ENCODE results near the gene TERB1. TPM values are rescaled to one million over a fixed set of nuclear protein-coding genes. Genes with fewer than 3 reads are reported as not detected.

Gene TERB1
- total and polyA plus RNA-seq, 2 donors (not counting 3 experiments of a cell fraction or from before 2014, with no cell fraction given): not detected

- BruUV-seq (replicated peaks): no TSS peak
- POLR2A ChIA-PET: no interaction called here
- peaks cover 32 to 34% of the 10 kb centered on the region in 2 experiments for H3K27me3 ChIP-seq (ENCODE audit: control insufficient read depth in 2 of 2, insufficient read depth in 2 of 2, low read length in 2 of 2)
Observed at GRCh38 chr16:66849021-66849420, 47.6 kb upstream of the TERB1 start.

DNA sequence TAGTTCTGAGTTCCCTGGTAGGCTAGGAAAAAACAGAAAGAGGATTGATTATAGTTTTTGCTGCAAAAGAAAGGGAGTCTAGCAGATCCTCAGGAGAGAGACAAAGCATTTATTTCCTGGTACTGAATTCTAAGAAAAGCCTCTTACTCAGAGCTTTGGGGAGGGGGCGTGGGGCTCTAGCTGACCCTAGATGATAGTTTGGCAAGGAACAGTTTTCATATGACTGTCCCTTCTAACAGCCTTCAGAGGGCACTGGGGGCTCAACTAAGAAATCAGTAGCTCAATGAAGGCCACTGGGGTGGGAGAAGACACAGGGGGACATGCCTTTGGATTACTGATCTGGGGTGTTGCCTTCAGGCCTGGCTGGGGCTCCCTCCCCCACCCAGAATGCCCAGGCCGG is 46.8 kb upstream of the TERB1 start:
- peaks cover 2% of the 10 kb centered on the region for H3K4me1 ChIP-seq (ENCODE audit: control insufficient read depth, extremely low read depth, insufficient read depth, low read length)
- no peaks in the 10 kb centered on the region for H3K9me3 ChIP-seq (replicated peaks; ENCODE audit: control insufficient read depth, insufficient read depth, low read length)
- POLR2A ChIA-PET: no interaction called here
- no peaks in the 10 kb centered on the region for H4K20me1 ChIP-seq (replicated peaks; ENCODE audit: control insufficient read depth, extremely low read depth, insufficient read depth, low read length)
- FAIRE-seq (no peak), DNase-seq (ENCODE audit: low read depth, low spot score) (no peak)
- H3K9me1 ChIP-seq (replicated peaks; ENCODE audit: control insufficient read depth, extremely low read depth, insufficient read depth, low read length): no peaks in the 10 kb centered on the region
- no peak overlapping the region for H3K4me3 ChIP-seq (replicated peaks in 1 of 3; ENCODE audit: insufficient read depth in 1 of 3, low read depth in 1 of 3, low read length in 3 of 3)
- H3K9ac ChIP-seq (replicated peaks; ENCODE audit: extremely low read depth, insufficient read depth, low read length): no peak overlapping the region
- H3K27ac ChIP-seq (ENCODE audit: insufficient read depth, low read depth, low read length): no peak overlapping the region
- dilution Hi-C loops (cut with MboI; ENCODE audit: extremely low pct_ligation_motif_present, low sequenced_read_pairs): no loop called here
- intact Hi-C loops (cut with micrococcal nuclease): no loop called here
- H3K27me3 ChIP-seq (ENCODE audit: control insufficient read depth in 2 of 2, insufficient read depth in 2 of 2, low read length in 2 of 2): peaks cover 41 to 42% of the 10 kb centered on the region in 2 experiments
- no peaks in the 10 kb centered on the region for H3K36me3 ChIP-seq (ENCODE audit: control insufficient read depth in 2 of 2, extremely low read depth in 1 of 2, insufficient read depth in 2 of 2, low read length in 2 of 2)
- TF ChIP-seq CTCF (IDR thresholded peaks at IDR 0.05; ENCODE audit: extremely low read depth in 1 of 2, insufficient read depth in 1 of 2, low read depth in 1 of 2, low read length in 2 of 2) (no peak), POLR2A (IDR thresholded peaks at IDR 0.05; ENCODE audit: low read depth, low read length) (no peak), FOS (IDR thresholded peaks at IDR 0.05; ENCODE audit: borderline replicate concordance, insufficient read depth, low read length) (no peak), EZH2 (IDR thresholded peaks at IDR 0.05; ENCODE audit: borderline replicate concordance, low read depth, low read length, severe bottlenecking) (no peak), GATA2 (IDR thresholded peaks at IDR 0.05; ENCODE audit: insufficient read depth, insufficient read length, low read depth, low read length) (no peak), JUN (IDR thresholded peaks at IDR 0.05; ENCODE audit: borderline replicate concordance, insufficient read depth, insufficient read length, low read depth) (no peak)
- TF ChIP-seq, protein P1, sequence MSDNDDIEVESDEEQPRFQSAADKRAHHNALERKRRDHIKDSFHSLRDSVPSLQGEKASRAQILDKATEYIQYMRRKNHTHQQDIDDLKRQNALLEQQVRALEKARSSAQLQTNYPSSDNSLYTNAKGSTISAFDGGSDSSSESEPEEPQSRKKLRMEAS (IDR thresholded peaks at IDR 0.05; ENCODE audit: insufficient read depth, insufficient read length): no peak
- CTCF ChIA-PET: interaction anchor here (0.7 to 3.6 kb wide), 7 partner anchors 9 to 240 kb away, joined by 3 to 31 read pairs (median 8); partner anchors contain the start of gene NAE1
- no peaks in the 10 kb centered on the region for H3K79me2 ChIP-seq (ENCODE audit: control insufficient read depth, insufficient read depth, low read length)
- H3K4me2 ChIP-seq (ENCODE audit: insufficient read depth, low read length): no peak overlapping the region
- no TSS peak for BruUV-seq (replicated peaks)
- H2AFZ ChIP-seq (ENCODE audit: low read depth, low read length): no peak overlapping the region

More at GRCh38 chr16:66849021-66849420, 47.6 kb upstream of the TERB1 start:
- DNase-seq (ENCODE audit: low read depth, low spot score) (no peak), FAIRE-seq (no peak)
- H3K4me3 ChIP-seq (replicated peaks in 1 of 3; ENCODE audit: insufficient read depth in 1 of 3, low read depth in 1 of 3, low read length in 3 of 3): no peak overlapping the region
- dilution Hi-C loops (cut with MboI; ENCODE audit: extremely low pct_ligation_motif_present, low sequenced_read_pairs): no loop called here
- intact Hi-C loops (cut with micrococcal nuclease): no loop called here
- no peaks in the 10 kb centered on the region for H3K36me3 ChIP-seq (ENCODE audit: control insufficient read depth in 2 of 2, extremely low read depth in 1 of 2, insufficient read depth in 2 of 2, low read length in 2 of 2)
- no peaks in the 10 kb centered on the region for H3K9me1 ChIP-seq (replicated peaks; ENCODE audit: control insufficient read depth, extremely low read depth, insufficient read depth, low read length)
- no peaks in the 10 kb centered on the region for H3K9me3 ChIP-seq (replicated peaks; ENCODE audit: control insufficient read depth, insufficient read depth, low read length)
- no peak overlapping the region for H2AFZ ChIP-seq (ENCODE audit: low read depth, low read length)
- H4K20me1 ChIP-seq (replicated peaks; ENCODE audit: control insufficient read depth, extremely low read depth, insufficient read depth, low read length): no peaks in the 10 kb centered on the region
- H3K4me2 ChIP-seq (ENCODE audit: insufficient read depth, low read length): no peak overlapping the region
- CTCF ChIA-PET: interaction anchor here (0.6 to 2.9 kb wide), 7 partner anchors 11 to 240 kb away, joined by 3 to 31 read pairs (median 5); partner anchors contain the start of gene NAE1
- H3K4me1 ChIP-seq (ENCODE audit: control insufficient read depth, extremely low read depth, insufficient read depth, low read length): peaks cover 2% of the 10 kb centered on the region
- no peak overlapping the region for H3K9ac ChIP-seq (replicated peaks; ENCODE audit: extremely low read depth, insufficient read depth, low read length)
- TF ChIP-seq POLR2AphosphoS5 (IDR thresholded peaks at IDR 0.05; ENCODE audit: insufficient read depth, low read depth, low read length) (no peak), POLR2A (IDR thresholded peaks at IDR 0.05; ENCODE audit: low read depth, low read length) (no peak), EZH2 (IDR thresholded peaks at IDR 0.05; ENCODE audit: borderline replicate concordance, low read depth, low read length, severe bottlenecking) (no peak), GATA2 (IDR thresholded peaks at IDR 0.05; ENCODE audit: insufficient read depth, insufficient read length, low read depth, low read length) (no peak)
- no peaks in the 10 kb centered on the region for H3K79me2 ChIP-seq (ENCODE audit: control insufficient read depth, insufficient read depth, low read length)
- H3K27ac ChIP-seq (ENCODE audit: insufficient read depth, low read depth, low read length): no peak overlapping the region

Data from endothelial cell of umbilical vein (primary cell).